HG03520 (cell line): Measurements from ENCODE around the gene TSPAN9.

ENCODE experiments used
- ATAC-seq: cut with Tn5 transposase; IDR thresholded peaks from one replicate; pipeline ENCODE4 v1.9.1; 2021; ENCODE audit warnings: mild to moderate bottlenecking, moderate library complexity; ENCODE audit not compliant: unreplicated experiment

Gene TSPAN9

DNA sequence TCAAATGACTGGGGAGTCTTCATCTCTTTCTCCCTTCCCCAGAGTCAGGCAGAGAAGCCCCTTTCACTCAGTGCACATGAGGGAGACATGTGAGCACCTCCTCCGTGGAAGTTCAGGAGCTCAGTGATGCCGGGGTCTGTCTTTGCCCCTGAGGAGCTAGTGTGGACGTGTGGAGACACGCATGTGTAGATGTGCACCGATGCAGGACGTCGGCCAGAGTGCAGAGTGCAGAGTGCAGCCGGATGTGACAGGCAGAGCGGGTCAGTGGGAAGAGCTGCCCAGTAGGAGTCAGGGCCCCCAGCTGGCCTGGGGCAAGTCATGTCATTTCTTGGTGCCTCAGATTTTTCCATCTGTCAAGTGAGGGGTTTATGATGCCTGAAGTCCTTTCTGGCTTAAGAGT lies 20.7 kb downstream of the TSPAN9 start:
- ATAC-seq = no peak

DNA sequence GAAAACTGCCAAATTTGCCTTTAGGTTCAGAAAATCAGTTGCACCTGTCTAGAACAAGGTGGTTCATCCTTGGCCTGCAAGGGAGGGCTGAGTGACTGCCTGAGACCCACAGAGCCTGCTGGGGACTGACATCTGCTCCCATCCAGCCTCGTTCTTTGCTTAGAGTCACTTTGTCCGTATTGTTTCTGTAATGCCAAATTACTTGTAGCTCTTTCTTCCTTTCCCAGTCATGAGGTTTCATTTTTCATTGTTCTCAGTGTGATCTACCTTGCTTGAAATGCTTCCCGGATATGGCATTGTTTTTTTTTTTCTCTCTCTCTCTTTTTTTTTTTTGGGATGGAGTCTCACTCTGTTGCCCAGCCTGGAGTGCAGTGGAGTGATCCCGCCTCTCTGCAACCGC lies 21.3 kb downstream of the TSPAN9 start:
- ATAC-seq = no peak

DNA sequence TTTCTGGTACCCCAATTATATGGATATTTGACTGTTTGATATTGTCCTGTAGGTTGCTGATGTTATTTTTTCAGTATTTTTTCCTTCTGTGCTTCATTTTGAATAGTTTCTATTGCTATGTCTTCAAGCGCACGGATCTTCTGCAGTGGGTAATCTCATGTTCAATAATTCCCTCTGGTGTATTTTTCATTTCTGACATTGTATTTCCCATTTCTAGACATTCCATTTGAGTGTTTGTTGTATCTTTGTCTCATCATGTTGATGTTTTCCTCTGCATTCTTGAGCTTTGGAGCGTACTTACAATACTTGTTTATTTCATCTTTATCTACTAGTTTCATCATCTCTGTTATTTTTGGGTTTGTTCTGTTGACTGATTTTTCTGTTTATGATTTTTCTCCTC lies 22.0 kb downstream of the TSPAN9 start:
- no peak for ATAC-seq

DNA sequence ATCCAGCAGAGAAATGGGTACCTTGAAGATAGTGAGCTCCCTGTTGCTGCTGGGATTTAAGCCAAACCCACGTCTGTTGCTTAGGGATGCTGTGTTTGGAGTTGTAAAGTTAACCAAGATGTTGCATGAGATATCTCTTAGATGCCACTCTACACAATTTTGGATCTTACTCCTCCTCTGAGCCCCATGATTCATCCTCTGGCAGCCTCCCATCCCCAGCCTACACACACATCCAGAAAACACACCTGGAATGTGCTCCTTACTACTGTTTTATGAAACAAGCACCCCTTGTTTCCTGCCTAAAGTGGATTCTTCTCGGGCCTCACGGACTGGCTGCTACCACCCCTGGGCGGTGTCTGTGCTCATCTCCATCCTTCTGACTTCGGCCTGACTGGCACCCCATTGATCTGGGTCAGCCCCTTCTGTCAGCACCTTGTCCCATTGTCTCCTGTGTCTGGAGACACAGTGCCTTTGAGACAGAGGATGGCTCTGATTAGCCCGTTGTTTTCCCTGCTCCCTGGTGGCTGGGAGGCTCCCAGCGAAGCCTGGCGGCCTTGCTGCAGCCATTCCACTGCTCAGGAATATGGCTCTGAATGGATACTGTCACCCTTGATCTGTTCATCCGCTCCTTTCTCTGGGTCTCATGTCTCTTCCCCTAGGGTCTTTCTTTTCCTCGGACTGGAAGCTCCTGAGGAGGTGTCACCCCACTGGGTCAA lies 24.3 kb downstream of the TSPAN9 start:
- ATAC-seq = no peak

DNA sequence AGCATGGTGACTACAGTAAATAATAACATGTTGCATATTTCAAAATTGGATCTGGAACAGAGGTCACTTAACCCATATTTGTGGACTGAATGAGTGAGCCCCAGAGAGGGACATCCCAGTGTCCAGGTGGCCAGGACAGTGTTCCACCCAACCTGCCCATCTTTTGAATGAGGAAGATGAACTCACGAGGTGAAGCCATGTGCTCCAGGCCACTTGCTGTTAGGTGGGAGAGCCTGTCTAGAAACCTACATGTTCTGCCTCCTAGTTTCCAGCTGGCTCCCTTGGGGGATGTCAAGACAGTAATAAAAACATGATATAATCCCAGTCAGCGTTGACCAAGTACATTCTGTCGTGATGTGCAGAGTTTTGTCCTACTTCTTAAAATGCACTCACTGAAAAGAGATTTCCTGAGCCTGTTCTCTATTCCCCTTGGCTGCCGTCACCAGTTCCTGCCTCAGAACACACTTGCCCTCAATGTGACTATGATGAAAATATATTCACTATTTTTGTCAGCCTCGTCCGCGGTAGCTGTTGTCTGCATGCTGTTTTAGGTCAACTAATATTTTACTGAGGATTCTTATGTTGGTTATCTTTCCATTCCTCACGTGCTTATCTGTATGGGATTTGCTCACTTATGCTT lies 25.7 kb downstream of the TSPAN9 start:
- no peak for ATAC-seq

DNA sequence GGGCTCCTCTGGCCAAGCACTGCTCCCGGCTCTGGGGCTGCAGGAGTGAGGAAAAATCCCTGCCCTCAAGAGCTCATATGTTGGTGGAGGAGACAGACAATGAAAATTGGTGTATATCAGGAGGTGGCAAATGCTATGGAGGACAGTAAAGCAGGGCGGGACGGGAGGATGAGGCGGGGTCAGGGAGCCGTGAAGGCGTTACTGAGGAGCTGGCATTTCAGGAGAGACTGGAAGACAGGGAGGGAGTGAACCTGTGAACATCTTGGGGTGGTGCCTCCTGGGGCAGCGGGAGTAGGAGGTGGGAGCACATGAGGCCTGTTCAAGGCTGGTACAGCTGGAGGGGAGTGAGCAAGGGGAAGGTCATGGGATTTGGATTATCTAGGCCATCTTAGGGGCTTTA lies 26.6 kb downstream of the TSPAN9 start:
- no peak for ATAC-seq

DNA sequence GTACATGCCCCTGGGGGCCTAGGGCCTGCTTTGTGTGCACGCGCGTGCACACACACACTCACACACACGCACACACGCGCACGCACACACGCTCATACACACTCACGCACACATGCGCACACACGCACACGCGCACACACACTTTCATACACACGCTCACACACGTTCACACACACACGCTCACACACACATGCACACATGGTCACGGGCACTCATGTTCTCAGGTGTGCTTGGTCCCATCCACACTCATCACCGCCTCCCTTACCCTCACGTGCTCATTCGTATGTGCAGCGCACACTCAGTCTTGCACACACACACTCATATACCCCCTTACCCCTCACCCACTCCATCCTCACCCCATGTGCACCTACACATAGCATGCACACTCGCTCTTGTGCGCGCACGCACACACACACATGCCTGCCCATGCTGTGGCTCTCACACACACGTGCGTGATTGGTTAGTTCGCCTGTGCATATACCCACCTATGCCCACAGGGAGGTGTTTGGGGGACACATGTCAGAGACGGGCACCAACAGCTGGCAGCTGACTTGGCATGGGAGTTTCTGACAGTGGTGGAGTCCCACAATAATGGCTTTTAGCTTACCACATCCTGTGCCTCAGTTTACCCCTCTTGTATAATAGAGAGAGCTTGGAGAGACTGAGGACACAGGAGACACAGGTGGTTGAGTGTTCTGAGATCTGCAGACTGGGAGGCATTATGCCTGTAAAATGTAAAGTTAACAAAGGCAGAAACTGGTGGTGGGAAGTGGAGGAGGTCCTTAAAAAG lies 28.7 kb downstream of the TSPAN9 start:
- ATAC-seq = no peak

DNA sequence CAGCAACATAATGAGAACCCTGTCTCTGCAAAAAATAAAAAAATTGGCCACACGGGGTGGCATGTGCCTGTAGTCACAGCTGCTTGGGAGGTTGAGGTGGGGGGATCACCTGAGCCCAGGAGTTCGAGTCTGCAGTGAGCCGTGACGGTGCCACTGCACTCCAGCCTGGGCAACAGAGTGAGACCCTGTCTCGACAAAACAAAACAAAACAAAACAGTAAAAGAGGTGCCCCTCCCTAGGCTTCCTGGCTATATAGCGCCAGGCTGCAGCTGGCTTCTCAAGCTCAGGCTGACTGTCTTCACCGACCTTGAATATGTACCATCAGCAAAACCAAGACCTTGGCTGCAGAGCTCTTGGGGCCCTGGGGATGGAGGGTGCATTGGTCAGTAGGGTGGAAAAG lies 29.4 kb downstream of the TSPAN9 start:
- ATAC-seq = no peak

DNA sequence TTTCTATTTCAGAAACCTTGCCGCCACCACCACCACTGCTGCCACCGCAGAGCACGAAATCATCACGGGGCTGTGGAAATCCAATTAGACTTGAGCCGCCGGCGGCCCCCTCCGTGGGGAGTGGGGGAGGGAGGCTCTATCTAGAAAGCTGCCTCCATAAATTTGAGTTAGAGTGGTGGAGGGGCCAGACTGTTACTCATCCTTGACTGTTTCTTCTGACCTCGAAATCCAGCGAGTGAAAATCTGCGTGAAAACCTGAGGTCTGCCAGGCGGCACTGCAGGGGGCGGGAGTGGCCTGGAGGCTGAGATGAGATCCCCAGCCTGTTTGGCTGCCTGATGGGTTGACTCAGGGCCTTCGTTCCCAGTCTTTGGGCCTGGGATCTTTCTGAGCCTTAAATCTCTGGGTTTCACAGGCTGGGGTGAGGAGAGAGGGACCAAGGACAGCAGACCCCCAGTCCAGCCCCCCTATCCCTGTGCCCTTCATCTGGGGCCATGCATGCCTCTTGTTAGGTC lies 29.9 kb downstream of the TSPAN9 start:
- ATAC-seq = no peak

DNA sequence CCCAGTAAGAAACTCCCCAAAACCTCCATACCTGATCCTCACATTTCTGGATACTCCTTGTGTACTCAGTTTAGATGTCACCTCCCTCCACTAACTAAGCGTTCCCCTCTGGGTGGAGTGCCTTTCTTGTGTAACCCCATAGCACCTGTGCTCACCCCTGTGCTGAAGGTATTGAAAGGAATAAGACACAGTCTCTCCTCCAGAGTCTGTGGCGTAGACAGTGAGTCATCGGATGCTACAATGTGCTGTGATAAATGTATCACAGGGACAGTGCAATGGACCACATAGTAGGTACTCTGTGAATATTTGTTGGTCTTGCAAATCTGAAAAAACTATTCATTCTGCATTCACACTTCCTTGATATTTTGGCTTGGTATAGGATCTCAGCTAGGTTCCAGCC lies 30.8 kb downstream of the TSPAN9 start:
- no peak for ATAC-seq

DNA sequence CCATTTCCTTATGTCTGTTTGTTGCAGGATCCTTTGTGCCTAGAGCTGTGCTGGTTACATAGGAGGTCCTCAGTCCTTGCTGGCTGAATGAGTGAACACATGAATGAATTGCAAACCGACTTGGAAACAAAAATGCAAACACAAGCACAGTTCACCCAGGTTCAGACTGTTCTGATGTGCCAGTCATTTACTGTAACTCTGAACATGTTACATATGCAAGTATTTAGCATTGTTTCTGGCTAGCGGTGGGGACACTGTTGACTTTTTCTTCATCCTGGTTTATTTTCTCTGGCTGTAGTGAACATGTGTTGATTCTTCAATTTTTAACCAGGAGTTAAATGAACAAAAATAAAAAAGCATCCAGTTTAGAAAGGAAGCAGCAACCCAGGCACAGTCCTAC lies 33.4 kb downstream of the TSPAN9 start:
- ATAC-seq = no peak

DNA sequence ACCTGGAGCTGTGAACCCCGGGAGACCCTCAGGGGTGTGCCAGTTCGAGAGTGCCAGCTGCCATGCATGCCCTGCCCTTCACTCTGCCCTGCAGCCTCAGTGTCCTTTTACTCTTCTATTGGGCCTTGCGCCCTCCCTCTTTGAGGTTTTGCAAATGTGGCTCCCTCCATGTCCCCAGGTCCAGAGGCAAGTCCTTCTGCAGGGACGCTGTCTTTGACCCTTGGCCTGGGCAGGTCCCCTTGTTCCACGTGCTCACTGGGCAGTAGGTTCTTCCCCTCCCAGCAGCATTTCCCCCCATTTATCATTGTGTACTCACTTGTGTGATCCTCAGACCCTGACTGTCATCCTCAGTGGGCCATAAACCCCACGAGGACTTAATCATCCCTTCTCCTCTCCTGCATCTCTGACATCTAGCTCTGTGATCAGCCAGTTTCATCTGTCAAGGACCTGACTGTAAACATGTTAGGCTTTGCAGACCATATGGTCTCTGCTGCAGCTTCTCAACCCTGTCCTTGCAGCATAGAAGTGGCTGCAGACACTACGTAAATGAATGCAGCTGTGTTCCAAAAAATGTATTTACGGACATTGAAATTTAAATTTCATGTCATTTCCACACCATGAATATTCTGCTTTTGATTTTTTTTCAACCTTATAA lies 36.6 kb downstream of the TSPAN9 start:
- no peak for ATAC-seq

DNA sequence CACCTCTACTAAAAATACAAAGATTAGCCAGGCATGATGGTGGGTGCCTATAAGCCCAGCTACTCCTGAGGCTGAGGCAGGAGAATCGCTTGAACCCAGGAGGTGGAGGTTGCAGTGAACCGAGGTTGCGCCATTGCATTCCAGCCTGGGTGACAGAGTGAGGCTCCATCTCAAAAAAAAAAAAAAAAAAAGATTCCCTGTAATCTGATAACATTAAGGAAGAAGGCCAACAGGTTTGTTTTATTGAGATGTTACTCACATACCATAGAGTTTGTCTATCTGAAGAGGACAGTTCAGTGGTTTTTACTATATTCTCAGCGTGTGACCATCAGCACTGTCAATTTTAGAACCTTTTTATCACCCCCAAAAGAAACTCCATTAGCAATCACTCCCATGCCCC lies 37.5 kb downstream of the TSPAN9 start:
- no peak for ATAC-seq

DNA sequence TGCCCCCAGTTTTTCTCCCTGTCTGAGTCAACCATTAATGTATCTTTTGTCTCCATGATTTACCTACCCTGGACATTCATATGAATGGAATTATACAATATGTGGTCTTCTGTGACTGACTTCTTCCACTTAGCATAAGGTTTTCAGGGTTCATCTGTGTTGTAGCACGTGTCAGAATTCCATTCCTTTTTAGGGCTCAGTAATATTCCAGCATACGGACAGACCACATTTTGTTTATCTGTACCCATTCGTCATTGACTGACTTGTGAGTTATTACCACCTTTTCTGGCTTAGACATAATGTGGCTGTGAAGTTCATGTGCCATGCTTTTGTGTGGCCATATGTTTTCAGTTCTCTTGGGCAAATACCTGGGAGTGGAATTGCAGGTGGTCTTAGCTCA lies 37.9 kb downstream of the TSPAN9 start:
- ATAC-seq = no peak

DNA sequence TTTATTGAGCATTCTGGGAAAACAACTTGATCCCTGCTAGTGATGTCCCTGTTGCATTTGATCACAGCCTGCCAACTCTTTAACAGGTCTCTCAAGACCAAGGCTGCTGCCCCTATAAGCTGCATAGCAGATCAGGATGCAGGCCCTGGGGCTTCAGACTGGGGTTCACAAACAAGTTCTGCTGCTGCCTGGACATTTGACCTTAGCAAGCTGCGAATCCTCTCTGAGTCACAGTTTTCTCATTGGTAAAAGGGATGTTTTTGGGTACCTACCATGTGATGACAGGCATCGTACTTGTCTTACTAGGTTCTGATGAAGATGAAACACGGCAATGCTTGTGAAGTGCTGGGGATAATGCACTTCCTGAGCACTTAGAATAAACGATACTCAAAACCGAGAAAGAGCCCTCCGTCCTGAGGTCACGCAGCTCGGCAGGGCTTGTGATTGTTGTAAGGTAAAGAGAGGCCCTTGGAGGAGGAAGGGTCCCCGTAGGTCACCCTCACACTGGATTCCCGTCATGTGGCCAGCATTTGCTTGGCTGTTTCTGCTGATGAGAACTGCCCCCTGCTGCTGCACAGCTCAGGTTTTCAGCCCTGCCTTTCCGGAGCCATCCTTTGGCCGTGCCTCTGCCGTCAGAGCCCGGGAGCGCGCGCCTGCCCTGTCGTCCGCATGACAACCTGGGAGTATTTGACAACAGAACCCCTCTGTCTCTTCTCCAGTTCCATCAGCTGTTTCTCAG lies 39.1 kb downstream of the TSPAN9 start:
- no peak for ATAC-seq

DNA sequence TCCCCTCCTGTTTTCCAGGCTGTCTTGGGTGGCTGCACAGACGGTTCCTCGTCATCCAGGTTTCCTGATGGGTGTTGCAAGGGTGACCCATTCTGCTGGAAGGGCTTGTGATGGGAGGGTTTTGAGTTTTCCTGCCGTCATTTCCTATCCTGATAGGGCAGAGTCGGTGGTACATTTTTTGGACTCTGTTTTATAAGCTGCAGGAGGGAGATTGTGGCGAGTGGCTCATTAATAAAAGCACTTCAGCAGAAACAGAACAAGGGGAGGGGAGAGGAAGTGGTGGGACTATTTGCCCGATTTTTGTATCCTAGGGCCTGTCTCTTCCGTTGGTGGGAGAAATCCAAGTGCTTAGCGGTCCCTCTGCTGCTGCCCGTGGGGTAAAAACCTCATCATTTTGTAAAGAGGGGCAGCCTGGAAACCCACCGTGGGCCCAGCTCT lies 40.0 kb downstream of the TSPAN9 start:
- no peak for ATAC-seq

DNA sequence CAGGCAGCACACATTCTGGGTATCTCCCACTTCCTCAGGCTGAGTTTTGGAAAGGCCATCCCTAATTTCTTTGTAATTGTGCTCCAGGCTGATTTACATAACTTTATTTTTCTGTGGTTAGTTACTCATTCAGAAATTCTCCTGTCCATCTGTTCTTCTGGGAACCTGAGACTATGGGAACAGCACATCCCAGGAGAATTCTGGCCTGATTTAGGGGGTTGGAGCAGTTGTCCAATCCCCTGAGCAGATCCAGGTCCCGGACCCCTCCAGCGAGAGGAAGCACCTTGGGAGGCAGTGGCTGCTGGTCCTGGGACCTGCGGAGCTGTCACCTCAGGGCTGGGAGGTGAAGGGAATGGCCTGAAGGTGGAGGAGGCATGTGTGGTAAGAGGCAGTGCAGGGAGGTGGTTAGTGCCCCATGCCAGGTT lies 40.4 kb downstream of the TSPAN9 start:
- no peak for ATAC-seq

DNA sequence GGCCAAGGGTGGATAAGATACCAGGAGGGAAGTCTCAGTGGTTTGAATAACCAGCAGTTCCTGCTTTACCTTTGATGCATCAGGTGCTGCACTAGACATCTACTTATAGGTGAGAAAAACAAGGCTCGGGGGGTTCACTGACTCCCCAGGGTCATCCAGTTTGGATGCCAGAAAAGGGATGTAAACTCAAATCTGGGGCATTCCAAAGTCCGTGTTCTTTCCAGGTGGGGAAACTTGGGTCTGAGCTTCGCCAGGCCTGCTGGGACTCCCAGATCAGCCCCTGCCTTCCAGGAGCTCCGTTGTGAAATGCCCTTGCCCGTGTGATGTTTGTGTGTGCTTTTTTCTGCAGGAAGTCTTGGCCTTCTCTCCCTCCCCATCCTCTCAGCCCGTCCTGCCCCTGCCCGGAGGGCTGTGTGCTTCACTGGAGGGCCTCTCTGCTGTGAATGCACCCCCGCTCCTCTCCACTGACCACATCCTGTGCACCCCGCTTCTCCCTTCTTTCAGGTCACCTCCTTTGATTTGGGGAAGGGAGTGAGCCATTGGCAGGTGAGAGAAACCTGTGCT lies 42.1 kb downstream of the TSPAN9 start:
- ATAC-seq = no peak

DNA sequence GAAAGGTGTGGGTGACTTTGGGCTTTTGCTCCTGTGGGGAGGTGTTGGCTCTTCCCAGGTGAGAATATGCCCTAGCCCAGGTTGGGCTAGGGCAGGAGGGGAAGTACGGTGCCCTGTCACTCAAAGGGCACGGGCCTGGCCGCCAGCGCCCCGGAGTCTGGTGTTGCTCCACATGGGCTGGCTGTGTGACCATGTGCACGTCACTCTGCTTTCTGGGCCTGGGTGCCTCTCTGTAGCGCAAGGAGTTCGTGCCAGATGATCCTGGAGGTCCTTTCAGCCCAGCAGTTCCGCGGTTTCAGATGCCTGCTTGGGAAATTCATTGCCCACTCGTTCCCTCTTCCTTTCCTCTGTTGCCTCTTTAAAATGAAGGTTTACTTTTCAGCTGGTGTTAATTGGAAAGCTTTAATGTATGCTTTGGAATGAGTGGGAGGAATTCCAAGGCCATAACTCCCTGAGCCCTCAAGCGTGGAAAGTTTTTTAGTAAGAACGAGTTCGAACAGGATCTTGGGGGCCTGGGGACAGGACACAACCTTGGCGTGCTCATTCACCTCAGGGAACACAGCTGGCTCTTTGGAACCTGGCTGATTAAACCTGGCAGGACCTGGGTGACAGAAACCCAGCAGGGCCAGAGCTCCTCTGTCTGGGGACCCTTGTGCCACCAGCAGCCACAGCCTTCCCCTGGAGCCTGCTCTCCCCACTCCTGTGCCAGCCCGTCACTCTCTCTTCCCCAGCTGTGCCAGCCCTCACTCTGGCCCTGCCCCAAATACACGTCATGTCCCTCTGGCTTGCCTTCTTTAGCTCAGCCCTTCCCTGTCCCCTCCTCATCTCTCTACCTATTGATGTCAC lies 42.8 kb downstream of the TSPAN9 start:
- no peak for ATAC-seq
